ENCODE measurements around the gene EFL1.

The EFL1 gene

DNA sequence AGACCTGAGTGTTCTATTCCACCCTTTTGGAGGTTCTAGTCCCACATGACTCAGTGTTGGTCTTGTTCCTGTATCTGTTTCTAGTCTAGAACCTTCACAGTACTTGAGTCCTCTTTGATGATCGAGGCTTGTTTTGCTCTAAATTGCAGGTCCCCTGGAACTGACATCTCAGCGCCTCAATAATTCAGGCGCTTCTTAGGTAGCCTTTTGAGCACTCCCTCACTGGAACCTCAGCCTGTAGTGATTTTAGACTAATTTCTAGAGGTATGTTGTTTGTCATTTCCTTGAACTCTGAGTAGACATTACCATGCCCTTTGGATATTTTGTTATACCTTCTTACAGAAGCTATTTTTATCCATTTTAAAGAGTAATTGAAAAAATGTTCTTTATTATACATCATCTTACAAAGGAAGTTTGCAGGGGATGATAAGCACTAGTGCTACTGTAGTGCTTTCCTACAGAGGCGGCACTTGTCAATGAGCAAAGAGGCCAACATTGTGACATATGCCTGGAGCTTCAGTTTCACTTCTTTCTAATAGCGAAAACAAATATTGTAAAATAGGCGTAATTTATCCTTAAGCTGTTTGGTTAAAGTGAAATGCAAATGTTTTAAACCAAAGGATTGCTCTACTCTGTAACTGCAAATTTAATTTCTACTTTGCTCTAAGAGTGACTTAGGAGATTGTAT, 75.7 kb downstream of the EFL1 start:
- TF ChIP-seq ZBTB7A (IDR thresholded peaks at IDR 0.05; ENCODE audit: low read depth) (no peak), RAD21 (IDR thresholded peaks at IDR 0.05; ENCODE audit: low read depth) (no peak), TEAD4 (IDR thresholded peaks at IDR 0.05) (no peak), EP300 (IDR thresholded peaks at IDR 0.05; ENCODE audit: borderline replicate concordance) (no peak), TCF12 (IDR thresholded peaks at IDR 0.05; ENCODE audit: low read depth) (no peak), TAF1 (IDR thresholded peaks at IDR 0.05; ENCODE audit: low read depth) (no peak), CREB1 (IDR thresholded peaks at IDR 0.05; ENCODE audit: low read depth) (no peak), CEBPB (IDR thresholded peaks at IDR 0.05) (no peak)
- TF ChIP-seq, protein P1, sequence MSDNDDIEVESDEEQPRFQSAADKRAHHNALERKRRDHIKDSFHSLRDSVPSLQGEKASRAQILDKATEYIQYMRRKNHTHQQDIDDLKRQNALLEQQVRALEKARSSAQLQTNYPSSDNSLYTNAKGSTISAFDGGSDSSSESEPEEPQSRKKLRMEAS (IDR thresholded peaks at IDR 0.05): no peak
- TF ChIP-seq, protein P2, sequence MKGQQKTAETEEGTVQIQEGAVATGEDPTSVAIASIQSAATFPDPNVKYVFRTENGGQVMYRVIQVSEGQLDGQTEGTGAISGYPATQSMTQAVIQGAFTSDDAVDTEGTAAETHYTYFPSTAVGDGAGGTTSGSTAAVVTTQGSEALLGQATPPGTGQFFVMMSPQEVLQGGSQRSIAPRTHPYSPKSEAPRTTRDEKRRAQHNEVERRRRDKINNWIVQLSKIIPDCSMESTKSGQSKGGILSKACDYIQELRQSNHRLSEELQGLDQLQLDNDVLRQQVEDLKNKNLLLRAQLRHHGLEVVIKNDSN (IDR thresholded peaks at IDR 0.05): no peak
- TF ChIP-seq, protein P3, sequence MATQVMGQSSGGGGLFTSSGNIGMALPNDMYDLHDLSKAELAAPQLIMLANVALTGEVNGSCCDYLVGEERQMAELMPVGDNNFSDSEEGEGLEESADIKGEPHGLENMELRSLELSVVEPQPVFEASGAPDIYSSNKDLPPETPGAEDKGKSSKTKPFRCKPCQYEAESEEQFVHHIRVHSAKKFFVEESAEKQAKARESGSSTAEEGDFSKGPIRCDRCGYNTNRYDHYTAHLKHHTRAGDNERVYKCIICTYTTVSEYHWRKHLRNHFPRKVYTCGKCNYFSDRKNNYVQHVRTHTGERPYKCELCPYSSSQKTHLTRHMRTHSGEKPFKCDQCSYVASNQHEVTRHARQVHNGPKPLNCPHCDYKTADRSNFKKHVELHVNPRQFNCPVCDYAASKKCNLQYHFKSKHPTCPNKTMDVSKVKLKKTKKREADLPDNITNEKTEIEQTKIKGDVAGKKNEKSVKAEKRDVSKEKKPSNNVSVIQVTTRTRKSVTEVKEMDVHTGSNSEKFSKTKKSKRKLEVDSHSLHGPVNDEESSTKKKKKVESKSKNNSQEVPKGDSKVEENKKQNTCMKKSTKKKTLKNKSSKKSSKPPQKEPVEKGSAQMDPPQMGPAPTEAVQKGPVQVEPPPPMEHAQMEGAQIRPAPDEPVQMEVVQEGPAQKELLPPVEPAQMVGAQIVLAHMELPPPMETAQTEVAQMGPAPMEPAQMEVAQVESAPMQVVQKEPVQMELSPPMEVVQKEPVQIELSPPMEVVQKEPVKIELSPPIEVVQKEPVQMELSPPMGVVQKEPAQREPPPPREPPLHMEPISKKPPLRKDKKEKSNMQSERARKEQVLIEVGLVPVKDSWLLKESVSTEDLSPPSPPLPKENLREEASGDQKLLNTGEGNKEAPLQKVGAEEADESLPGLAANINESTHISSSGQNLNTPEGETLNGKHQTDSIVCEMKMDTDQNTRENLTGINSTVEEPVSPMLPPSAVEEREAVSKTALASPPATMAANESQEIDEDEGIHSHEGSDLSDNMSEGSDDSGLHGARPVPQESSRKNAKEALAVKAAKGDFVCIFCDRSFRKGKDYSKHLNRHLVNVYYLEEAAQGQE (IDR thresholded peaks at IDR 0.05; ENCODE audit: low read depth): no peak

DNA sequence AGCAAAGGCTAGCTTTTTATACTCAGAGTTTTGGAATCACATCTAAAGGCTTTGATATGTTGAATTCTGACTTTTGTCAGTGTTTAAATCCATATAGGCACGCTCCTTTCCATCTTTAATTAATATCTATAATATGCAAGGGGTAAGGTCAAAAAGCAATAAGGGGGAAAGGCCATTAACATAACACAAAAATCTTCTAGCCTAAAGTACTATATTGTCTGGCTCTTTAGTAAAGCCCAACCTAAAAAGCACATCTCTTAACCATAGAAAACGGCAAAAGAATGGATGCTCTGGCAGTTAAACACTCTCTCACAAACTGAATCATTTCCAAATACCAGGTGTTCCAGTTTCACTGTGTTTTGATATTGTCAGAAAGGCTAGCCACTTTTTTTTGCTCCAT, 76.4 kb downstream of the EFL1 start:
- TF ChIP-seq NFIC (IDR thresholded peaks at IDR 0.05) (no peak), TEAD4 (IDR thresholded peaks at IDR 0.05) (no peak), RAD21 (IDR thresholded peaks at IDR 0.05; ENCODE audit: low read depth) (no peak), TAF1 (IDR thresholded peaks at IDR 0.05; ENCODE audit: low read depth) (no peak), ZBTB7A (IDR thresholded peaks at IDR 0.05; ENCODE audit: low read depth) (no peak), EP300 (IDR thresholded peaks at IDR 0.05; ENCODE audit: borderline replicate concordance) (no peak)
- TF ChIP-seq, protein P2 (IDR thresholded peaks at IDR 0.05): no peak

DNA sequence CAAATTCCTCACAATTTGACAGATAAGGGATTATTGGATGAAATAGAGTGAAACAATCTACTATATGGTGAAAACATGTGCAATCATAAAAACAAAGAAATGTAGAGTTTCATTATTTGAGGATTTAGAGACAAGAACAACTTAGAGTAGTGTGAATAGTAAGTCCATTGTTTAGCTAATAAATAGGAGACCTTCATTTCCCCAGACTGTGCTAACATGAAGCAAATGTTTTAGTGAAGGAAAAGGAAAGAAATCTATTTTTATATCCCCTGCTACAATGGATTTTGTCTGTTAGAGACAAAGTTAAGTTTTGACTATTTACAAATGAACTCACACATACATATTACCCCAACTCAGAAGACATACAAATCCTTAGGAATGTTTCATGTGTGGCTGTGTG, 77.8 kb downstream of the EFL1 start:
- no peak for TF ChIP-seq ZBTB7A (IDR thresholded peaks at IDR 0.05; ENCODE audit: low read depth)
- no peak for TF ChIP-seq FOXM1 (IDR thresholded peaks at IDR 0.05; ENCODE audit: borderline replicate concordance, low read depth)
- TF ChIP-seq TAF1 (IDR thresholded peaks at IDR 0.05; ENCODE audit: low read depth): no peak
- no peak for TF ChIP-seq EGR1 (IDR thresholded peaks at IDR 0.05)
- TF ChIP-seq, protein P2 (IDR thresholded peaks at IDR 0.05): no peak
- TF ChIP-seq, protein P3 (IDR thresholded peaks at IDR 0.05; ENCODE audit: low read depth): no peak
- TF ChIP-seq TCF12 (IDR thresholded peaks at IDR 0.05; ENCODE audit: low read depth): no peak
- no peak for TF ChIP-seq YY1 (IDR thresholded peaks at IDR 0.05; ENCODE audit: low read depth)
- TF ChIP-seq RAD21 (IDR thresholded peaks at IDR 0.05; ENCODE audit: low read depth): no peak
- TF ChIP-seq, protein P1 (IDR thresholded peaks at IDR 0.05): no peak

DNA sequence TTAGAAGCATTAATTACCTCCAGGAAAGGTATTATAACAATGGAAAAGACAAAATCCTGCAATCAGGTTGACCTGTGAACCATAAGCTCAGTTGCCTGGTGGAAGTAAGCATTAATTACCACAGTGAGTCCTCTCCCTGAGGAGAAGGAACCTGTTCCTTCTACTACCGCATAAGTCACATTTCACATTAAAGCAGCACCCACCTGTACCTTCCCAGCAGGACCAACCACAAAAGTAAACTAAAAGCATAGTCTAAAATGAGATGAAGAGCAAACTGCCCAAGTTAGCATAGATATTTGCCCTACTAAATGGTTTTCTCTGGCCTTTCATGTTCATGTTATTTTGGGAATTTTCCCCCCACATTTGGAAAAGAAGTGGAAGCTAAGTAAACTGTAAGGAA, 78.2 kb downstream of the EFL1 start:
- TF ChIP-seq TAF1 (IDR thresholded peaks at IDR 0.05; ENCODE audit: low read depth) (no peak), CREB1 (IDR thresholded peaks at IDR 0.05; ENCODE audit: low read depth) (no peak), EGR1 (IDR thresholded peaks at IDR 0.05) (no peak), NFIC (IDR thresholded peaks at IDR 0.05) (no peak), TCF12 (IDR thresholded peaks at IDR 0.05; ENCODE audit: low read depth) (no peak), CEBPB (IDR thresholded peaks at IDR 0.05) (no peak), TEAD4 (IDR thresholded peaks at IDR 0.05) (no peak), RAD21 (IDR thresholded peaks at IDR 0.05; ENCODE audit: low read depth) (no peak), EP300 (IDR thresholded peaks at IDR 0.05; ENCODE audit: borderline replicate concordance) (no peak), FOXM1 (IDR thresholded peaks at IDR 0.05; ENCODE audit: borderline replicate concordance, low read depth) (no peak), ZBTB7A (IDR thresholded peaks at IDR 0.05; ENCODE audit: low read depth) (no peak), YY1 (IDR thresholded peaks at IDR 0.05; ENCODE audit: low read depth) (no peak)
- TF ChIP-seq, protein P3 (IDR thresholded peaks at IDR 0.05; ENCODE audit: low read depth): no peak
- TF ChIP-seq, protein P2 (IDR thresholded peaks at IDR 0.05): no peak
- TF ChIP-seq, protein P1 (IDR thresholded peaks at IDR 0.05): no peak

Measured in Ishikawa (cell line).